Measurements from ENCODE around the gene SPAG7.

SPAG7 gene

GRCh38 chr17:4967539-4968485 lies at the start of gene SPAG7:
TSS of gene SPAG7 (minus strand) at chr17:4967817. CDS start at chr17:4967804, 13 bp downstream.
- peak; percentile 98 for DNase-seq

- DNase-seq = no peak
These were observed 46.7 kb upstream of the SPAG7 start for GRCh38 chr17:5014357-5014756.

- peak; percentile 17 for DNase-seq
These were observed 44.3 kb upstream of the SPAG7 start for GRCh38 chr17:5011928-5012327.

- no peak for DNase-seq
These were observed 35.7 kb upstream of the SPAG7 start for GRCh38 chr17:5003214-5003867.

- DNase-seq = no peak
These were observed 34.6 kb upstream of the SPAG7 start for GRCh38 chr17:5002121-5002788.

GRCh38 chr17:5000237-5000639 lies 32.6 kb upstream of the SPAG7 start:
- peak; percentile 43 for DNase-seq

- DNase-seq = no peak
These were observed 31.9 kb upstream of the SPAG7 start for GRCh38 chr17:4999430-5000093.

GRCh38 chr17:4998732-4999429 lies 31.3 kb upstream of the SPAG7 start:
- DNase-seq = no peak

GRCh38 chr17:4998027-4998731 lies 30.6 kb upstream of the SPAG7 start:
- no peak for DNase-seq

GRCh38 chr17:4997302-4998026 lies 29.8 kb upstream of the SPAG7 start, which contains the start of the genes INCA1 and KIF1C:
TSS of gene INCA1 (minus strand) at chr17:4997522. CDS start at chr17:4994437, 3,085 bp downstream.
TSS of gene KIF1C (plus strand) at chr17:4997950. CDS start at chr17:5000247, 2,297 bp downstream.
- peak; percentile 84 for DNase-seq

- DNase-seq = no peak
These were observed 26.5 kb upstream of the SPAG7 start for GRCh38 chr17:4994081-4994595.

- peak; percentile 27 for DNase-seq
These were observed 20.4 kb upstream of the SPAG7 start for GRCh38 chr17:4987767-4988567.

GRCh38 chr17:4986951-4987766 lies 19.5 kb upstream of the SPAG7 start, which contains the start of gene CAMTA2:
TSS of gene CAMTA2 (minus strand) at chr17:4987675. CDS start at chr17:4986222, 1,453 bp downstream.
- peak; percentile 79 for DNase-seq

- DNase-seq = no peak
These were observed 18.8 kb upstream of the SPAG7 start for GRCh38 chr17:4986403-4986802.

GRCh38 chr17:4982305-4982704 lies 14.7 kb upstream of the SPAG7 start:
- no peak for DNase-seq

- peak; percentile 57 for DNase-seq
These were observed 13.1 kb upstream of the SPAG7 start for GRCh38 chr17:4980644-4981216.

GRCh38 chr17:4978726-4979125 lies 11.1 kb upstream of the SPAG7 start:
- no peak for DNase-seq

- no peak for DNase-seq
These were observed 6.6 kb upstream of the SPAG7 start for GRCh38 chr17:4974115-4974670.
